Cardiac muscle cell (in vitro differentiated cells and primary cell): ENCODE results near the gene ARSI. TPM values are rescaled to one million over a fixed set of nuclear protein-coding genes. Genes with fewer than 3 reads are reported as not detected.

ENCODE experiments used
- DNase-seq, 2 donors: peaks; one replicate each; pipeline versions ENCODE4 v3.0.0 to v3.0.0-alpha.2; 2010 to 2017; ENCODE audit warnings: low read depth in 1 of 2, low spot score in 1 of 2
- H3K27ac ChIP-seq: fragments of 200-600 bp; sonication (generic); 2 replicates; pipeline ENCODE4 v1.5.1; 2016
- H3K27me3 ChIP-seq: fragments of 200-600 bp; sonication (generic); 2 replicates; pipeline ENCODE4 v1.6.0; 2016; ENCODE audit warnings: control low read depth
- H3K36me3 ChIP-seq: fragments of 200-600 bp; sonication (generic); 2 replicates; pipeline ENCODE4 v1.5.1; 2016; ENCODE audit warnings: control low read depth
- H3K4me1 ChIP-seq: fragments of 200-600 bp; sonication (generic); 2 replicates; pipeline ENCODE4 v1.8.1; 2017; ENCODE audit warnings: low read depth, mild to moderate bottlenecking, mixed run types
- H3K4me3 ChIP-seq: fragments of 200-600 bp; sonication (generic); 2 replicates; pipeline ENCODE4 v1.5.1; 2016; ENCODE audit warnings: mild to moderate bottlenecking
- H3K9me3 ChIP-seq: fragments of 200-600 bp; sonication (generic); 2 replicates; pipeline ENCODE4 v1.5.1; 2017; ENCODE audit warnings: low read depth, mild to moderate bottlenecking, control low read depth
- polyA plus RNA-seq: library from polyadenylated mRNA; unstranded; fragments of >200 nt; fragmentation: Nextera tagmentation; extraction: Ambion mirVana; gene quantifications from 2 replicates; pipeline ENCODE4 v1.2.1, GENCODE V29; 2016
- total RNA-seq: library from RNA; depleted of rRNA; stranded (reverse); fragments of >200 nt; gene quantifications from 2 replicates; pipeline ENCODE4 v1.2.3, GENCODE V29; 2016
- TF ChIP-seq, protein P1 (sequence below): IDR thresholded peaks from 2 replicates; pipeline ENCODE4 v1.5.1; 2012; ENCODE audit warnings: low read depth, mild to moderate bottlenecking, low read length

Gene ARSI
- total and polyA plus RNA-seq, 2 experiments from 2014 or later = 2.1 to 3.3 TPM

DNA sequence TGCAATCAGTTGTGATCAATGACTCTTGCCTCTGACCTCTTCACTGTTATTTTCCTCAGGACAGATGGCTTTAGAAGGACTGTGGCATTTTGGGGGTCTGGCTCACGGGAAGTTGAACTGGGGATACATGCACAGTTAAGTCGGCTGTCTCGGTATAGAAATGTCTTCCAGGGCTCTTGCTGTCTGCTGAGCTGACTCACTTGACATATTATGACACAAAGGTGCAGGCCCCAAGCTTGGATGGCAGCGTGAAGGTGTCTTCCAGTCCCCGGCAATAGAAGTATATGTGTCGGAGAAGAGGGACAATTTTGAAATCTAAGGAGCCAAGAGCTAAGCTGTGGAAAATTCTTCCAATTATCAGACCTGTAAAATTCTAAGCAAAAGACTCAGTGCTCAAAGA is 9.8 kb upstream of the ARSI start:
- Histone ChIP-seq H3K27me3 (no peaks in the 10 kb centered on the region), H3K9me3 (no peaks in the 10 kb centered on the region), H3K4me1 (peaks cover 7% of the 10 kb centered on the region), H3K36me3 (no peaks in the 10 kb centered on the region), H3K27ac (no peak overlapping the region), H3K4me3 (no peak overlapping the region)
- TF ChIP-seq, protein P1, sequence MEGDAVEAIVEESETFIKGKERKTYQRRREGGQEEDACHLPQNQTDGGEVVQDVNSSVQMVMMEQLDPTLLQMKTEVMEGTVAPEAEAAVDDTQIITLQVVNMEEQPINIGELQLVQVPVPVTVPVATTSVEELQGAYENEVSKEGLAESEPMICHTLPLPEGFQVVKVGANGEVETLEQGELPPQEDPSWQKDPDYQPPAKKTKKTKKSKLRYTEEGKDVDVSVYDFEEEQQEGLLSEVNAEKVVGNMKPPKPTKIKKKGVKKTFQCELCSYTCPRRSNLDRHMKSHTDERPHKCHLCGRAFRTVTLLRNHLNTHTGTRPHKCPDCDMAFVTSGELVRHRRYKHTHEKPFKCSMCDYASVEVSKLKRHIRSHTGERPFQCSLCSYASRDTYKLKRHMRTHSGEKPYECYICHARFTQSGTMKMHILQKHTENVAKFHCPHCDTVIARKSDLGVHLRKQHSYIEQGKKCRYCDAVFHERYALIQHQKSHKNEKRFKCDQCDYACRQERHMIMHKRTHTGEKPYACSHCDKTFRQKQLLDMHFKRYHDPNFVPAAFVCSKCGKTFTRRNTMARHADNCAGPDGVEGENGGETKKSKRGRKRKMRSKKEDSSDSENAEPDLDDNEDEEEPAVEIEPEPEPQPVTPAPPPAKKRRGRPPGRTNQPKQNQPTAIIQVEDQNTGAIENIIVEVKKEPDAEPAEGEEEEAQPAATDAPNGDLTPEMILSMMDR = no peak
- DNase-seq = no peak

DNA sequence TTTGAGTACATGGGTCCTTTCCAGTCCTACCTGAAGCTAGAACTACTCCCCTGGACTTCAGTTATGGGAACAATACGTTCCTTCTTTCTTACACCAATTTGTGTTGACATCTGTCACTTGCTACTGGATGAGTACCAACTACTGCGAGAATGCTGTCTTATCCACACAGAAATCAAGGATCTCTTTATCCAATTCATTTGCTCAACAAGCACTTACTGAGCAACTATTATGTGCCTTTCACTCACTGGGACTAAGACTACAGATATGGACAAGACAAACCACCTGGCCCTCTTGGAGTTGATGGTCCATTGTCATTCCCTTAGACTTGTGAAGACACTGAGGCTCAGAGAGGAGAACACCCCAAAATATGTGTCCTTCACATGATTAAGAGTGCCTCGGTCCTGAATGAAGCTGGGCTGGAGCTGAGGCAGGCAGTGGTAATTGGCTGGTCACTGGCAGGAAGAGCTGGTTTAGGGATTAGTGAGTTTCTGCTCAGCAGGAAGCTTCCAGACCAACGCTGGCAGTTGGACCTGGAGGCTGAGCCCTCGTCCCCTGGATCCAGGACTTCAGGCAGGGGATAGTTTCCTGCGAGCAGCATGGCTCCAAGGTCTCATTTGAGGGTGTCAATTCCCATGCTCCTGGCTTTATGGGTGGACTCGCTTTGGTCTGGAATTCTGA is 8.4 kb upstream of the ARSI start:
- H3K27ac ChIP-seq = no peak overlapping the region
- H3K4me3 ChIP-seq = no peak overlapping the region
- H3K4me1 ChIP-seq = peaks cover 7% of the 10 kb centered on the region
- no peak for DNase-seq
- H3K27me3 ChIP-seq = no peaks in the 10 kb centered on the region
- TF ChIP-seq, protein P1 = no peak
- H3K36me3 ChIP-seq = no peaks in the 10 kb centered on the region
- no peaks in the 10 kb centered on the region for H3K9me3 ChIP-seq

DNA sequence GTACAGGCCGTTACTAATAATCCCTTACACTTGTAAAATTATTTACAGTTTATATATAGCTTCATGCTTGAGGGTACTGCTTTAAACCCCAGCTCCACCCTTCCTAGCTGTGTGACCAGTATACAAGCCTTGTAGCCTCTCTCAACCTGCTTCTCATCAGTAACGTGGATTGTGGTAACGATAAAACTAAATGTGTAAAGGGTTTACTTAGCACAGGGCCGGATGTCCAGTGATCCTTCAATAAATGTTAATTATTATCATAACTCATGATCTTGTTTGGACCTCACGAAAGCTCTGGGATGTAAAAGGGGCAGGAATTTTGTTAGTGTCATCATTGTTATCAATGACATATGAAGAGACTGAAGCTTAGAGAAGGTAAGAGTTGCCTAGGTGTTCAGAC is 7.5 kb upstream of the ARSI start:
- DNase-seq = no peak
- peaks cover 7% of the 10 kb centered on the region for H3K4me1 ChIP-seq
- no peaks in the 10 kb centered on the region for H3K27me3 ChIP-seq
- H3K4me3 ChIP-seq = no peak overlapping the region
- H3K9me3 ChIP-seq = no peaks in the 10 kb centered on the region
- TF ChIP-seq, protein P1 = no peak
- no peak overlapping the region for H3K27ac ChIP-seq
- no peaks in the 10 kb centered on the region for H3K36me3 ChIP-seq

DNA sequence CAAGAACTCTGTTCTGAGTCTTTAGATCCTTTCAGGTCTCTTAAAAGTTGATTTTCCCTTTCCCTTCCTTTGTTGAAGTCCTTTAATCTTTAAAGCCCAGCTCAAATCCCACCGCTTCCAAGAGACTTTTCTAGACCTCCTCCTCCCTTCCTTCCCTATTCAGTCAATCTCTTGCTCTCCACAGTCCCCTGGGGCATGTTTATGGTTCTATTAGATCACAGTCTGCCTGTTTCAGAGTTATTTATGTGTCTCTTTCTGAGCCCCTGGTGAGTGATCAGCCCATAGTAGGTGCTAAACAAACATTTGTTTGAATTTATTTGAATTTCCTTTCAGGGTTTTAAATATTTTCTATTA is 7.2 kb upstream of the ARSI start:
- H3K27ac ChIP-seq = no peak overlapping the region

DNA sequence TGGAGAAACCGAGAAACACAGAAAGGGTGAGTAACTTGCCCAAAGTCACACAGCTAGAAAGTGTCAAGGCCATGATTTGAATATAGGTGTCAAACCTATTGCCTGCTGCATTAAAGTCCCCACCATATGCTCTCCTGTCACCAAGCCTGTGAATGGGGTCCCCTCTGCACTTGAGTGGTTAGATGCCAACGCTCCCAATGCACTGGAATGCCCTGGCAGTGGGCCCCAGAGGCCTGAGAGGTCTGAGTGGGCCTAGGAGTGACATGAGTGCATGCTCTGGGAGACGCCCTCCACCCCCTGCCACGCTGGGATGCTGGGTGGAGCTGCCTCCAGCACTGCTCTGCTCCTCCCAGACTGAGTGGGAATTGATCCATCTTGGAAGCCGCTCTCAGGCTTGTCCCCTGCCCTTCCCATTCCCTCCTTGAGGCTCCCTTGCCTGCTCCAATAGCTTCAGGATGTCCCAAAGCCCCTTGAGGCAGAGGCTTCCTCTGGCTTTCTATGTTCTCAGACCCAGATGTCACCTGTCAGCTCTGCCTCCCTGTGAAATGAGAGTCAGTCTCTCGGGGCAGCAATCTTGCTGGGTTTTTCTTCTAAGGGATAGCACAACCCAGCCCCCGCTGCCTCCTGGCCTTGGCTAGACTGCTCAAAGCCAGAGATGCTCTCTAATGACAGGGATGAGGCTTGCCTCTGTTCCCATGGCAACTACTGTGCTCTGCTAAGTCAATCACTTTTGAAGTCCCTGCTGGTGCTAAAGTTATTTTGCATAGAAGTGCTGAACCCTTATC is 6.6 kb upstream of the ARSI start:
- Histone ChIP-seq H3K9me3 (no peaks in the 10 kb centered on the region), H3K4me1 (peaks cover 7% of the 10 kb centered on the region), H3K4me3 (no peak overlapping the region), H3K27me3 (no peaks in the 10 kb centered on the region), H3K27ac (no peak overlapping the region), H3K36me3 (no peaks in the 10 kb centered on the region)
- DNase-seq = no peak
- TF ChIP-seq, protein P1 = no peak

More for the DNA sequence above, 7.2 kb upstream of the ARSI start:
- H3K36me3 ChIP-seq = no peaks in the 10 kb centered on the region
- H3K9me3 ChIP-seq = no peaks in the 10 kb centered on the region
- no peak overlapping the region for H3K4me3 ChIP-seq
- H3K4me1 ChIP-seq = peaks cover 7% of the 10 kb centered on the region
- H3K27me3 ChIP-seq = no peaks in the 10 kb centered on the region
- TF ChIP-seq, protein P1 = no peak
- no peak for DNase-seq
